ENCODE measurements around the gene TMEM50B.

TMEM50B gene

GRCh38 chr21:33479679-33480480 is at the start of gene TMEM50B:
Gene TMEM50B, minus strand, starts transcription at chr21:33479974. Its CDS starts 11,089 bp downstream, at chr21:33468885.
- TF ChIP-seq CTCF (IDR thresholded peaks at IDR 0.05; ENCODE audit: extremely low read depth, insufficient read depth, missing control alignments) = peak; percentile 37
- in situ Hi-C loops (cut with MboI; ENCODE audit: low pct_unique_long_range_greater_than_20kb, low sequenced_read_pairs, unreplicated experiment) = no loop called here
- DNase-seq (ENCODE audit: low spot score) = peak; percentile 98

GRCh38 chr21:33522953-33523349 is 43.2 kb upstream of the TMEM50B start:
- in situ Hi-C loops (cut with MboI; ENCODE audit: low pct_unique_long_range_greater_than_20kb, low sequenced_read_pairs, unreplicated experiment) = no loop called here
- DNase-seq (ENCODE audit: low spot score) = no peak
- no peak for TF ChIP-seq CTCF (IDR thresholded peaks at IDR 0.05; ENCODE audit: extremely low read depth, insufficient read depth, missing control alignments)

GRCh38 chr21:33522297-33522952 is 42.7 kb upstream of the TMEM50B start:
- no peak for TF ChIP-seq CTCF (IDR thresholded peaks at IDR 0.05; ENCODE audit: extremely low read depth, insufficient read depth, missing control alignments)
- in situ Hi-C loops (cut with MboI; ENCODE audit: low pct_unique_long_range_greater_than_20kb, low sequenced_read_pairs, unreplicated experiment) = no loop called here
- DNase-seq (ENCODE audit: low spot score) = no peak

GRCh38 chr21:33518899-33519298 is 39.1 kb upstream of the TMEM50B start:
- no peak for DNase-seq (ENCODE audit: low spot score)
- in situ Hi-C loops (cut with MboI; ENCODE audit: low pct_unique_long_range_greater_than_20kb, low sequenced_read_pairs, unreplicated experiment) = no loop called here
- TF ChIP-seq CTCF (IDR thresholded peaks at IDR 0.05; ENCODE audit: extremely low read depth, insufficient read depth, missing control alignments) = no peak

- no peak for TF ChIP-seq CTCF (IDR thresholded peaks at IDR 0.05; ENCODE audit: extremely low read depth, insufficient read depth, missing control alignments)
- in situ Hi-C loops (cut with MboI; ENCODE audit: low pct_unique_long_range_greater_than_20kb, low sequenced_read_pairs, unreplicated experiment) = no loop called here
- DNase-seq (ENCODE audit: low spot score) = no peak
These were observed 34.5 kb upstream of the TMEM50B start for GRCh38 chr21:33514229-33514628.

- in situ Hi-C loops (cut with MboI; ENCODE audit: low pct_unique_long_range_greater_than_20kb, low sequenced_read_pairs, unreplicated experiment) = no loop called here
- no peak for TF ChIP-seq CTCF (IDR thresholded peaks at IDR 0.05; ENCODE audit: extremely low read depth, insufficient read depth, missing control alignments)
- no peak for DNase-seq (ENCODE audit: low spot score)
These were observed 32.7 kb upstream of the TMEM50B start for GRCh38 chr21:33512481-33512880.

All from GM13977 (cell line).